Mesendoderm (in vitro differentiated cells): ENCODE data around the gene SURF4.

ENCODE experiments used
- DNase-seq: peaks from one replicate; pipeline ENCODE4 v3.0.0; 2013
- H2AK5ac ChIP-seq: 2 replicates; pipeline ENCODE4 v1.6.1; 2013; ENCODE audit warnings: low read length, inconsistent platforms
- H2BK120ac ChIP-seq: 2 replicates; pipeline ENCODE4 v1.6.1; 2013; ENCODE audit warnings: low read depth, mild to moderate bottlenecking, low read length, moderate library complexity, mixed read lengths
- H2BK15ac ChIP-seq: replicated peaks from 2 replicates; pipeline ENCODE4 v1.6.1; 2013; ENCODE audit warnings: low read depth, mild to moderate bottlenecking, moderate library complexity
- H2BK5ac ChIP-seq: 2 replicates; pipeline ENCODE4 v1.6.1; 2013; ENCODE audit warnings: low read length, inconsistent platforms
- H3K18ac ChIP-seq: 2 replicates; pipeline ENCODE4 v1.6.1; 2013; ENCODE audit warnings: mild to moderate bottlenecking, low read length, mixed read lengths
- H3K23ac ChIP-seq: one replicate; pipeline ENCODE4 v1.6.1; 2013; ENCODE audit warnings: low read length
- H3K27ac ChIP-seq: 2 replicates; pipeline ENCODE4 v1.5.1; 2013; ENCODE audit warnings: low read depth, mild to moderate bottlenecking, inconsistent platforms, low read length, moderate library complexity
- H3K27me3 ChIP-seq: 2 replicates; pipeline ENCODE4 v1.6.1; 2013; ENCODE audit warnings: low read length, control low read depth, mild to moderate bottlenecking, inconsistent platforms; ENCODE audit not compliant: insufficient read depth, poor library complexity
- H3K36me3 ChIP-seq: 2 replicates; pipeline ENCODE4 v1.6.1; 2013; ENCODE audit warnings: low read length, inconsistent platforms; ENCODE audit not compliant: control insufficient read depth, insufficient read depth
- H3K4ac ChIP-seq: one replicate; pipeline ENCODE4 v1.6.1; 2013; ENCODE audit warnings: low read depth, mild to moderate bottlenecking, low read length, moderate library complexity
- H3K4me1 ChIP-seq: 2 replicates; pipeline ENCODE4 v1.6.1; 2013; ENCODE audit warnings: low read depth, low read length, inconsistent platforms; ENCODE audit not compliant: control insufficient read depth
- H3K4me2 ChIP-seq: 2 replicates; pipeline ENCODE4 v1.6.1; 2013; ENCODE audit warnings: low read length
- H3K4me3 ChIP-seq: 2 replicates; pipeline ENCODE4 v1.5.1; 2013; ENCODE audit warnings: mild to moderate bottlenecking, low read length
- H3K56ac ChIP-seq: one replicate; pipeline ENCODE4 v1.6.1; 2013; ENCODE audit warnings: low read length
- H3K79me1 ChIP-seq: 2 replicates; pipeline ENCODE4 v1.6.1; 2013; ENCODE audit warnings: low read length, inconsistent platforms
- H3K79me2 ChIP-seq: 2 replicates; pipeline ENCODE4 v1.6.1; 2013; ENCODE audit warnings: mild to moderate bottlenecking, low read length; ENCODE audit not compliant: control insufficient read depth, insufficient read depth
- H3K9ac ChIP-seq: 2 replicates; pipeline ENCODE4 v1.6.1; 2013; ENCODE audit warnings: low read length, inconsistent platforms
- H4K5ac ChIP-seq: one replicate; pipeline ENCODE4 v1.6.1; 2013; ENCODE audit warnings: low read length
- H4K8ac ChIP-seq: one replicate; pipeline ENCODE4 v1.6.1; 2013; ENCODE audit warnings: low read depth, mild to moderate bottlenecking, control low read depth, low read length, moderate library complexity
- WGBS: extraction: QIAGEN DNeasy Blood & Tissue Kit; methylation state at CpG from one replicate; pipeline ENCODE4 v1.1.7; 2013; ENCODE audit warnings: low lambda C conversion rate, missing lambda C conversion rate; ENCODE audit not compliant: insufficient coverage; ENCODE audit errors: extremely low coverage; 5-methylcytosine and 5-hydroxymethylcytosine counted together

The SURF4 gene

DNA sequence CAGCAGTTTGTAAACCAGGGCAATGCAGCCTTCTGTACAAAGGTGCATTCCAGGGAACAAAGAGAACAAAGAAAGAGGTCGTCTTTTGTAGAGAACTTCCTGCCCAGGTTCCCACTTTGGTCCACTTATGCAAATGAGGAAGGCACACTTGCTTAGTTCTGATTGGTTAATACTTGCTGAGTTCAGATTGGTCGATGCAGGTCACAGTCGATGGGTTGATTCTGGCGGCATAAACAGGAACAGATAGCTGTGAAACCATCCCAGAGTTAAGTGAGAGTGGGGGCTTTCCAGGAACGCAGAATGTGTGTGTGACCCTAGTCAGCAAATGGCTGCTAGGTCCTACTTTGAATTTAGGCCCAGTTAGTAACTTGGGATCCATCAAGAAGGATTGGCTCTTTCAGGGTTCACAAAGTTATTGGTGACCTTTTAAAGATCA lies 44.5 kb upstream of the SURF4 start:
- no peaks in the 10 kb centered on the region for H3K27me3 ChIP-seq
- H3K4ac ChIP-seq = no peak overlapping the region
- peak; percentile 45 for DNase-seq
- no peak overlapping the region for H2AK5ac ChIP-seq
- no peak overlapping the region for H2BK15ac ChIP-seq
- no peak overlapping the region for H3K23ac ChIP-seq
- H3K4me3 ChIP-seq = no peak overlapping the region
- H4K8ac ChIP-seq = no peak overlapping the region
- no CpG with 5 or more reads among the region's 5 CpGs for WGBS
- H3K9ac ChIP-seq = no peak overlapping the region
- H3K18ac ChIP-seq = no peak overlapping the region
- H3K4me1 ChIP-seq = no peaks in the 10 kb centered on the region
- H2BK5ac ChIP-seq = no peak overlapping the region
- H3K56ac ChIP-seq = no peak overlapping the region
- H3K79me1 ChIP-seq = peaks cover 8% of the 10 kb centered on the region
- no peaks in the 10 kb centered on the region for H3K36me3 ChIP-seq
- H3K4me2 ChIP-seq = no peak overlapping the region
- H3K79me2 ChIP-seq = peaks cover 18% of the 10 kb centered on the region
- no peak overlapping the region for H2BK120ac ChIP-seq
- H4K5ac ChIP-seq = no peak overlapping the region
- H3K27ac ChIP-seq = no peak overlapping the region

DNA sequence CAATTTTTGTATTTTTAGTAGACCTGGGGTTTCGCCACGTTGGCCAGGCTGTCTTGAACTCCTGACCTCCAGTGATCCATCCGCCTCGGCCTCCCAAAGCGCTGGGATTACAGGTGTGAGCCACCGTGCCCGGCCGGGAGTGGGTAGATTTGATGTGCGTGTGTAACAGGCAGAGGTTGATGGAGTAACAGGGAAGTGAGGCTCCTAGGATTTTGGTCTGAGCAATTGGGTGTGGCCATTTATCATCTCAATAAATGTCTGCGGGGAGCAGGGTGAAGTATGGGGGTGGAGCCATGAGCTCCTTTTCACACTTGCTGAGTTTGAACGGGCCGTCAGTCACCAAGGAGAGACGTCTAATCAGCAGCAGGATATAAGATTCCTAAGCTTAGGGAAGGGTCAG lies 43.1 kb upstream of the SURF4 start:
- Histone ChIP-seq H3K4ac (no peak overlapping the region), H4K8ac (no peak overlapping the region), H4K5ac (no peak overlapping the region), H3K18ac (no peak overlapping the region), H2BK15ac (no peak overlapping the region), H3K9ac (no peak overlapping the region), H3K79me2 (peaks cover 19% of the 10 kb centered on the region), H3K4me2 (no peak overlapping the region), H2BK5ac (no peak overlapping the region), H3K79me1 (peaks cover 11% of the 10 kb centered on the region), H3K36me3 (peaks cover 1% of the 10 kb centered on the region), H3K23ac (no peak overlapping the region), H3K27me3 (no peaks in the 10 kb centered on the region), H3K56ac (no peak overlapping the region), H3K4me1 (no peaks in the 10 kb centered on the region), H3K27ac (no peak overlapping the region), H3K4me3 (no peak overlapping the region), H2BK120ac (no peak overlapping the region), H2AK5ac (no peak overlapping the region)
- no peak for DNase-seq
- WGBS = no CpG with 5 or more reads among the region's 13 CpGs

DNA sequence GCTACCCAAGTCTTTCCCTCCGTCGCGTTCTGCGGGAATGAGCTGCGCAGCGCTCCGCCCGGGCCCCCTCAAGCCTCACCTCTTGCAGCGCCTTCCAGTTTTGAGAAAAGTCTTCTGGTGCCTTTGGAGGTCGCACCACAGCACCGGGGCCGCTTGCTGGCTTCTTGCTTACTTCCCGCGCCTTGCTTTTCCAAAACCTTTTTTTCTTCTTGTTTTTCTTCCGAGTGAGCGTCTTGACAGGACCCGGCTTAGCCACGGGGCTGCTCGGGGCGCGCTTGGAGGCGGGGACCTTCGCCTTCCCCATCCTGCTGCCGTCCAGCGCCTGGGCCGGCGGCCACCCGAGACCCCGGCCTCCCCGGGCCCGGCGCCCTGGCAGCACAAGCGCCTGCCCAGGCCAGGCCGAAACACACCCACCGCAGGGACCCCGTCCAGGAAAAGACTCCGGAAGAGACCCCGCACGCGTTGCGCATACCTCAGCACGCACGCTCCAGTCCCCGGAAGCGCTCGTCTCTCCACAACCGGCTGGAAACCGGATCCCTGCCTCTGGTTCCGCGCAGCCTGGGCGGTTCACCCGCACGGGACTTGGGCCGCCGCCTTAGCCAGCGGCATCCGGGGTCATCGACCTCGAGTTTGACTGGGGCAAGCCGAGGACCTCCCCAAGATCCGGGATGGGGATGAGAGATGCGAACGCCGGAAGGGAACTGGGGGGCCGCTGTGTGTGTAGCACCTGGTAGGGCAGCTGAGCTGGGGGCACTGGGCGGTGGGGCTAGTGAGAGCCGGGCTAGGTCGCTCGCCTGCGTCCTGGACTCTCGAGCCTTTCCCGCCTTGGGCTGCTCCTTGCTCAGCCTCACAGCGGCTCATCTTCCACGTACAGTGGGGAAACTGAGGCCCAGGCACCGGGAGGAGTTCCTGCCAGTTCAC lies 41.9 kb upstream of the SURF4 start, which contains the start of gene REXO4:
Gene REXO4, minus strand, starts transcription at position 470 of the 921 bp plus-strand sequence. Its CDS starts 166 bp downstream, at position 304.
- H3K4me1 ChIP-seq = no peaks in the 10 kb centered on the region
- H4K5ac ChIP-seq = peak within 1 kb of the TSS; percentile 12
- peaks cover 3% of the 10 kb centered on the region for H3K36me3 ChIP-seq
- H3K18ac ChIP-seq = peak within 1 kb of the TSS; percentile 21
- H3K56ac ChIP-seq = peak within 1 kb of the TSS; percentile 94
- H3K23ac ChIP-seq = peak within 1 kb of the TSS; percentile 6
- peak within 1 kb of the TSS; percentile 89 for H3K9ac ChIP-seq
- WGBS = no CpG with 5 or more reads among the region's 75 CpGs
- peak within 1 kb of the TSS; percentile 91 for H3K4me3 ChIP-seq
- H2BK15ac ChIP-seq = no peak within 1 kb of the TSS
- H3K4me2 ChIP-seq = peak within 1 kb of the TSS; percentile 87
- H2AK5ac ChIP-seq = no peak within 1 kb of the TSS
- no peaks in the 10 kb centered on the region for H3K27me3 ChIP-seq
- H4K8ac ChIP-seq = no peak within 1 kb of the TSS
- H2BK120ac ChIP-seq = no peak within 1 kb of the TSS
- peaks cover 19% of the 10 kb centered on the region for H3K79me2 ChIP-seq
- H3K4ac ChIP-seq = no peak within 1 kb of the TSS
- peak within 1 kb of the TSS; percentile 31 for H2BK5ac ChIP-seq
- peaks cover 12% of the 10 kb centered on the region for H3K79me1 ChIP-seq
- peak; percentile 98 for DNase-seq
- H3K27ac ChIP-seq = peak within 1 kb of the TSS; percentile 92

DNA sequence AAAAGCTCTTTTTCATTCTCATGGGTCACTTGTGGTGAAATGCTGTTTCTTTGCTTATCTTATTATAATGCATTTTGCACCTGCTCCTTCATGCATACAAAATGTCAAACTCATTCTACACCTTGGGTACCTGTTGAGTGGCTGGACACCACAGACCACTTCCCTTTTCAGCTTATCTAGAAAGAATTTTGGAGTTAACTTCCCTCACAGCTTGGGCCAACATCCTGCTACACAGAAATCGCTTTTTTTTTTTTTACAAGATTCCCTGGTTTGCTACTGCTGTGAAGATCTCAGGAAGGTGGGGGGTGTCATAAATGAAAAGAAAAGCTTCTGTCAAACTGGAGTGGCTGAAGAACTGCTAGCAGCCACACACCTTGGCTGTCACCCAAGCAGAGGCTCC lies 39.3 kb upstream of the SURF4 start:
- no peak overlapping the region for H3K4me2 ChIP-seq
- peaks cover 12% of the 10 kb centered on the region for H3K79me1 ChIP-seq
- DNase-seq = no peak
- H2BK120ac ChIP-seq = no peak overlapping the region
- H3K36me3 ChIP-seq = peaks cover 4% of the 10 kb centered on the region
- WGBS = no CpG with 5 or more reads among the region's 1 CpG
- H2AK5ac ChIP-seq = no peak overlapping the region
- no peak overlapping the region for H3K23ac ChIP-seq
- no peak overlapping the region for H3K4ac ChIP-seq
- no peak overlapping the region for H3K4me3 ChIP-seq
- H3K56ac ChIP-seq = no peak overlapping the region
- H2BK5ac ChIP-seq = no peak overlapping the region
- H3K4me1 ChIP-seq = no peaks in the 10 kb centered on the region
- H3K27ac ChIP-seq = no peak overlapping the region
- H4K8ac ChIP-seq = no peak overlapping the region
- no peak overlapping the region for H3K9ac ChIP-seq
- H3K18ac ChIP-seq = no peak overlapping the region
- H3K27me3 ChIP-seq = no peaks in the 10 kb centered on the region
- no peak overlapping the region for H2BK15ac ChIP-seq
- H3K79me2 ChIP-seq = peaks cover 19% of the 10 kb centered on the region
- no peak overlapping the region for H4K5ac ChIP-seq

DNA sequence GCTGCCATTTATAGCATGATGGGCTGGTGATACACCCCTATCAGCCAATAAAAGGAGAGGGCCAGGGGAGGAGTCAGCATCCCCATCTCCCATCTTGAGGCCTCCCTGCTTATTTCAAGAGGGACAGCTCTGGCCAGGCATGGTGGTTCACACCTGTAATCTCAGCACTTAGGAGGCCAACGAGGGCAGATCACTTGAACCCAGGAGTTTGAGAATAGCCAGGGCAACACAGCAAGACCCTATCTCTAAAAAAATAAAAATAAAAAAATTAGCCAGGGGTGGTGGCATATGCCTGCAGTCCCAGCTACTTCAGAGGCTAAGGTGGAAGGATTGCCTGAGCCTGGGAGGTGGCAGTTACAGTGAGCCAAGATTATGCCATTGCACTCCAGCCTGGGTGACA lies 32.2 kb upstream of the SURF4 start:
- H3K79me2 ChIP-seq = no peaks in the 10 kb centered on the region
- H2BK15ac ChIP-seq = no peak overlapping the region
- no CpG with 5 or more reads among the region's 1 CpG for WGBS
- no peaks in the 10 kb centered on the region for H3K79me1 ChIP-seq
- no peak overlapping the region for H3K4me2 ChIP-seq
- H3K9ac ChIP-seq = no peak overlapping the region
- H3K4ac ChIP-seq = no peak overlapping the region
- no peak overlapping the region for H3K4me3 ChIP-seq
- H3K27ac ChIP-seq = no peak overlapping the region
- H2BK5ac ChIP-seq = no peak overlapping the region
- DNase-seq = no peak
- no peak overlapping the region for H3K18ac ChIP-seq
- peaks cover 11% of the 10 kb centered on the region for H3K36me3 ChIP-seq
- no peak overlapping the region for H2BK120ac ChIP-seq
- H4K5ac ChIP-seq = no peak overlapping the region
- no peaks in the 10 kb centered on the region for H3K4me1 ChIP-seq
- no peaks in the 10 kb centered on the region for H3K27me3 ChIP-seq
- H2AK5ac ChIP-seq = no peak overlapping the region
- H3K56ac ChIP-seq = no peak overlapping the region
- no peak overlapping the region for H4K8ac ChIP-seq
- no peak overlapping the region for H3K23ac ChIP-seq
